ENCODE measurements around the gene AIRE. TPM values are rescaled to one million over a fixed set of nuclear protein-coding genes. Genes with fewer than 3 reads are reported as not detected.

Gene AIRE
- total RNA-seq, 3 donors from 2014 or later = 0.12 to 0.16 TPM; not detected in 1

DNA sequence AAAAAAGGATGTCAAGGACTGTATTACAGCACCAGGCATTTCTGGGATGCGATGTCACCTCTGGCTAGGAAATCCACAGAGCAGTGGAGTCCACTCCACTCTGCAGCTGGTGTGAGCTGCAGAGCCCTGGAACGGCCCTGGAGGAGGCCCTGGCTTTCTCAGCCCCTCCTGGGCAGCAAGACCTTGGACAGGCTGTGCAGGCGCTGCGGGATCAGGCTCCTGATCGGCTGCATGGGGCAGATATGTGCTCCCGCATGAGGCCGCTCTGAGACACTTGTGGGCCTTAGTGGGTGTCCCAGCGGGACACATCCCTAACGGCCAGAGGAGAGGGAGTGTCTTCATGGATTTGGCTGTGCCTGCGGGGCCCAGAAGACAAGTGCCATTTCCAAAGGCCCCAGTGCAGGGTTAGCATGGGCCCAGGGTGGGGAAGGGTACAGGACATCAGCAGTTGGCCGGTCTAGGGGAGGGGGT, 30.1 kb upstream of the AIRE start:
- Histone ChIP-seq H3K4me3 (no peak overlapping the region), H3K36me3 (ENCODE audit: low read depth) (no peaks in the 10 kb centered on the region), H3K9me3 (no peaks in the 10 kb centered on the region), H3K4me1 (ENCODE audit: low read depth) (no peaks in the 10 kb centered on the region)
- DNase-seq (peak in 1 of 3 donors; percentile 22), ATAC-seq (no peak)
- TF ChIP-seq, protein P1, sequence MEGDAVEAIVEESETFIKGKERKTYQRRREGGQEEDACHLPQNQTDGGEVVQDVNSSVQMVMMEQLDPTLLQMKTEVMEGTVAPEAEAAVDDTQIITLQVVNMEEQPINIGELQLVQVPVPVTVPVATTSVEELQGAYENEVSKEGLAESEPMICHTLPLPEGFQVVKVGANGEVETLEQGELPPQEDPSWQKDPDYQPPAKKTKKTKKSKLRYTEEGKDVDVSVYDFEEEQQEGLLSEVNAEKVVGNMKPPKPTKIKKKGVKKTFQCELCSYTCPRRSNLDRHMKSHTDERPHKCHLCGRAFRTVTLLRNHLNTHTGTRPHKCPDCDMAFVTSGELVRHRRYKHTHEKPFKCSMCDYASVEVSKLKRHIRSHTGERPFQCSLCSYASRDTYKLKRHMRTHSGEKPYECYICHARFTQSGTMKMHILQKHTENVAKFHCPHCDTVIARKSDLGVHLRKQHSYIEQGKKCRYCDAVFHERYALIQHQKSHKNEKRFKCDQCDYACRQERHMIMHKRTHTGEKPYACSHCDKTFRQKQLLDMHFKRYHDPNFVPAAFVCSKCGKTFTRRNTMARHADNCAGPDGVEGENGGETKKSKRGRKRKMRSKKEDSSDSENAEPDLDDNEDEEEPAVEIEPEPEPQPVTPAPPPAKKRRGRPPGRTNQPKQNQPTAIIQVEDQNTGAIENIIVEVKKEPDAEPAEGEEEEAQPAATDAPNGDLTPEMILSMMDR (IDR thresholded peaks at IDR 0.05) = no peak
- intact Hi-C loops (cut with DNase I, micrococcal nuclease) = no loop called here

DNA sequence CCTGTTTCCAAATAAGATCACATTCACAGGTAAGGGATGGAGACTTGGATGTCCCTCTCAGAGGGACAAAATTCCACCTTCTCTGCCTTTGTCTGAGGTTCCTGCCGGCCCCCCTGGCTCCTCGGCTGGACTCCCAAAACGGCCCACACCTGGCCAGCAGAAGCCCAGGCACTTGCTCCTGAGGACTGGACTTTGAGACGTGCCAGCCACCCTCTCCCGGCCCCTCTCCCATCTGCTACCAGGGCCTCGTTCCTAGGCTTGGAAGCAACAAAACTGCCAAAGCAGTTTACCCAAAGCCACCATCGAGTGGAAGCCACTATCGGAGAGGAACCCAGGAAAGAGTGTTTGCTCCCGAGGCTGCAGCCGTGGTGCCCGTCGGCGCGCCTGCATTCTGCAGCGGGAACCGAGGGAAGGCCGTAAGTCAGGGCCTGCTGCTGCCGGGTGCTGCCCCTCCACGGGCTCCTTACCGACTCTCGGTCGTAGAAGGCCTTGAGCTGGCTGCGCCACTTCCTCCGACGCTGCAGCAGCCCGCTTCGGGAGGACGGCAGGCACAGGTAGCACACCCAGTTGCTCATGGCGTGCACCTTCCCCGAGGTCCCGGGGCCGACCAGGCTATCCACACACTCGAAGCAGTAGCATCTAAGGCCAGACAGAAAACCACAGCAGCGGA, 27.5 kb upstream of the AIRE start:
- intact Hi-C loops (cut with DNase I, micrococcal nuclease) = no loop called here
- TF ChIP-seq, protein P1 (IDR thresholded peaks at IDR 0.05) = no peak
- peak in 1 of 3 donors; percentile 41 for DNase-seq

DNA sequence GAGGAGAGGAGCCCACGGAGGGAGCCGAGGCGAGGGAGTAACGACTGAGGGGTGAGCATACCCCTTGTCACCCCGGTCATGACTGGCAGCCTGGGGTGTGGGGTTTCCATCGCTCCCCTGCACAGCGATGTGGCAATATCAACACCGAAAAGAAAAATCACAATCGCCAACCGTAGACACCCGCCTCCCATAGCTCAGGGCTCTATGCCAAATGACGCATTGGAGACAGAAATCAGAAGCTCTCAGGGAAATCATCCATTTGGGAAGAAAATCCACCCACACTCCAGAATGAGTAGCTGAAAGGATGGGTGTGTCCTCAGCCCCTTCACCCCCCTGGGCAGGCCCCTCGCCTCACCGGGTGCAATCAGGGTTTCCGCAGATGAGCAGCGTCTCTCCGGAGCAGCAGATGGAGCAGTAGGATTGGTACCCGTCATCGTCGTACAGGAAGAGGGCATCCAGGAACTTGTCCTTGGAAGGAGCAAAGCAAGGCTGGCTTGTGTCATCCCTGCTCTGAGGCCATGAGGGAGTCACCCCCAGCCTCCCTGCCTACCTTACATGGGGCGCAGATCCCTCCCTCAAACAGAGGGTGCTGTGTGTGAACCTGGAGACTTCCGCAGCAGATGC, 26.5 kb upstream of the AIRE start:
- H3K4me1 ChIP-seq (ENCODE audit: low read depth) = no peaks in the 10 kb centered on the region
- H3K36me3 ChIP-seq (ENCODE audit: low read depth) = no peaks in the 10 kb centered on the region
- no peak overlapping the region for H3K4me3 ChIP-seq
- DNase-seq (peak in 1 of 3 donors; percentile 33), ATAC-seq (no peak)
- TF ChIP-seq, protein P1 (IDR thresholded peaks at IDR 0.05) = no peak
- intact Hi-C loops (cut with DNase I, micrococcal nuclease) = no loop called here
- H3K9me3 ChIP-seq = no peaks in the 10 kb centered on the region

More for the DNA sequence above, 27.5 kb upstream of the AIRE start:
- Histone ChIP-seq H3K4me3 (no peak overlapping the region), H3K36me3 (ENCODE audit: low read depth) (no peaks in the 10 kb centered on the region), H3K9me3 (no peaks in the 10 kb centered on the region), H3K4me1 (ENCODE audit: low read depth) (no peaks in the 10 kb centered on the region)
- ATAC-seq = no peak

DNA sequence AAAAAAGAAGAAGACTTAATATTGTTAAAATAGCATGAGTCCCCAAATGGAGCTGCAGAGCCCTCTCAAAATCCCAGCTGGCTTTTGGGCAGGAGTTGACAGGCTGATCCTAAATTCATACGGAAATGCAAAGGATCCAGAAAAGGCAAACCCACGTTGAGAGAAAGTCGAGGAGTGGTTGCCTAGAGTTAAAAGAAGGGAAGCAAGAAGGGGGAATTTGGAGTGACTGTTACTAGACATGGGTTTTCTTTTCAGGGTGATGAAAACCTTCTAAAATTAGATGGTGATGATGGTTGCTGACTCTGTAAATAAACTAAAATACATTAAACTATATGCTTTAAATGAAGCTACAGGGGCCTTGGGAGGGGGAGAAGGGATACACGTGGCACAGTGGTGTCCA, 25.6 kb upstream of the AIRE start:
- Histone ChIP-seq H3K4me3 (no peak overlapping the region), H3K9me3 (no peaks in the 10 kb centered on the region), H3K4me1 (ENCODE audit: low read depth) (no peaks in the 10 kb centered on the region), H3K36me3 (ENCODE audit: low read depth) (no peaks in the 10 kb centered on the region)
- DNase-seq (no peak), ATAC-seq (no peak)
- TF ChIP-seq, protein P1 (IDR thresholded peaks at IDR 0.05) = no peak
- intact Hi-C loops (cut with DNase I, micrococcal nuclease) = no loop called here

DNA sequence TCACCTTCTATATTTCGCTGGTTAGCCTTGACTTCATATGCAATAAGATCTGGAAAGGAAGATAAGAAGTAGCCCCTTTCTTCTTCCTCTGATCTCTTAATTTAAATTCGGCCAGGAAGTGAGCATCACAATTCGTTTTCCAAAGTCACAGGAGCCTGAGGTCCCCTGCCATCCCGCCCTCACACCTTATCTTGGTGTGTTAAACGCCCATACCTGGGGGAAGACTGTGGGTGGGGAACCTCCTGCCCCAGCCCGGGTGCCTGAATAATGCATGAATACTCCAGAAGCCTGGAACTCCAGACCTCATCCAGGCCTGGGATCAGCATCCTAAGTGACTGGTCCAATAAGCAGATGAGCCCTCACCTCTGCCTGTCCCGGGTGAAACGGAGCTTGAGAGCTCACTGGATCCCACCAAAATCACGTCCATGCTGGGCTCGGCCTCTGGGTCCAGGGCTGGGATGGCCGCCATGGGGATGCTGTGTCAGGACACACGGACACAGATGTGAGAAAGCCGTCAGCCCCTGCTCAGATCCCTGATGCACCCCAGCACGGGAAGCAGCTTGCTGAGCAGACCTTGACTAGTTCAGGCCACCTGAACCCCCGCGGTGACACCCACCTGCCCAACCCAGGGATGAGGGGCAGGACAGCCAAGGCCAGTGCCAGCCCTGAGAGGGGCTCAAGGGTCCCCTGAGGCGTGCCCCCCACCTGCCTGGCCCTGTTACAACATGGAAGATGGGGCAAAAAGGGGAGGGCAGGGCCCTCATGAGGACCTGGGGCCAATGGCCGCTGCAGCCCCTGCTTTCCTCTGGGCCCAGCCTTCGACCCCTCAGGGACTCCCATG, 24.7 kb upstream of the AIRE start:
- H3K4me3 ChIP-seq = no peak overlapping the region
- H3K4me1 ChIP-seq (ENCODE audit: low read depth) = no peaks in the 10 kb centered on the region
- H3K36me3 ChIP-seq (ENCODE audit: low read depth) = no peaks in the 10 kb centered on the region
- ATAC-seq (no peak), DNase-seq (peak in 1 of 3 donors; percentile 27)
- intact Hi-C loops (cut with DNase I, micrococcal nuclease) = no loop called here
- no peaks in the 10 kb centered on the region for H3K9me3 ChIP-seq
- TF ChIP-seq, protein P1 (IDR thresholded peaks at IDR 0.05) = no peak
